HG03565 (cell line): Measurements from ENCODE around the gene KLHL3.

Experiments
- ATAC-seq: cut with Tn5 transposase; IDR thresholded peaks from one replicate; pipeline ENCODE4 v1.9.1; 2021; ENCODE audit warnings: mild to moderate bottlenecking, moderate library complexity; ENCODE audit not compliant: unreplicated experiment

KLHL3 gene

GRCh38 chr5:137583129-137583528 is 152.8 kb downstream of the KLHL3 start:
- ATAC-seq: no peak

GRCh38 chr5:137582218-137582617 is 153.7 kb downstream of the KLHL3 start:
- ATAC-seq: no peak

- no peak for ATAC-seq
Measured at GRCh38 chr5:137581776-137582175, 154.1 kb downstream of the KLHL3 start.

- ATAC-seq: no peak
Measured at GRCh38 chr5:137580030-137580429, 155.9 kb downstream of the KLHL3 start.

- no peak for ATAC-seq
Measured at GRCh38 chr5:137575847-137576246, 160.0 kb downstream of the KLHL3 start.

GRCh38 chr5:137575211-137575610 is 160.7 kb downstream of the KLHL3 start:
- no peak for ATAC-seq

GRCh38 chr5:137573376-137573775 is 162.5 kb downstream of the KLHL3 start:
- no peak for ATAC-seq

GRCh38 chr5:137572042-137572695 is 163.7 kb downstream of the KLHL3 start:
- no peak for ATAC-seq

GRCh38 chr5:137570070-137570469 is 165.8 kb downstream of the KLHL3 start:
- no peak for ATAC-seq
